H1 (cell line): Measurements from ENCODE around the gene CD58. TPM values are rescaled to one million over a fixed set of nuclear protein-coding genes. Genes with fewer than 3 reads are reported as not detected.

ENCODE experiments used
- BRCA1 ChIP-seq: IDR thresholded peaks from 2 replicates; pipeline ENCODE4 v1.6.1; 2012; ENCODE audit warnings: low read depth, low read length, improper control_type of control experiment
- CHD1 ChIP-seq: IDR thresholded peaks from 2 replicates; pipeline ENCODE4 v1.6.1; 2012; ENCODE audit warnings: low read depth, low read length, improper control_type of control experiment
- CHD7 ChIP-seq: fragments of 300-600 bp; sonication (generic); IDR thresholded peaks from 2 replicates; pipeline ENCODE4 v1.7.1; 2012; ENCODE audit warnings: low read length, moderate library complexity, mild to moderate bottlenecking, inconsistent platforms; ENCODE audit not compliant: insufficient replicate concordance
- KDM4A ChIP-seq: IDR thresholded peaks from one replicate; pipeline ENCODE4 v1.7.1; 2012; ENCODE audit warnings: low read depth, mild to moderate bottlenecking, moderate library complexity, low read length, inconsistent platforms; ENCODE audit not compliant: severe bottlenecking
- NANOG ChIP-seq: IDR thresholded peaks from 2 replicates; pipeline ENCODE4 v1.6.1; 2011; ENCODE audit warnings: low read length, low read depth, mild to moderate bottlenecking, inconsistent platforms; ENCODE audit not compliant: insufficient read depth, poor library complexity, severe bottlenecking
- NRF1 ChIP-seq: IDR thresholded peaks from 2 replicates; pipeline ENCODE4 v1.6.1; 2011; ENCODE audit warnings: mild to moderate bottlenecking, low read depth, low read length, improper control_type of control experiment
- POU5F1 ChIP-seq: IDR thresholded peaks from 2 replicates; pipeline ENCODE4 v1.6.1; 2011; ENCODE audit warnings: low read depth, mild to moderate bottlenecking, low read length, moderate library complexity
- SIN3A ChIP-seq, 2 experiments: IDR thresholded peaks in 1 of 2; conservative IDR thresholded peaks in 1 of 2; 2 replicates each; pipeline ENCODE4 v1.6.1; 2011 to 2012; ENCODE audit warnings: low read length in 2 of 2, improper control_type of control experiment in 1 of 2, low read depth in 1 of 2, mild to moderate bottlenecking in 1 of 2
- TCF12 ChIP-seq: IDR thresholded peaks from 2 replicates; pipeline ENCODE4 v1.6.1; 2011; ENCODE audit warnings: low read depth, mild to moderate bottlenecking, low read length
- YY1 ChIP-seq: IDR thresholded peaks from 2 replicates; pipeline ENCODE4 v1.6.1; 2011; ENCODE audit warnings: low read depth, mild to moderate bottlenecking, low read length
- polyA plus RNA-seq, 7 experiments: library from polyadenylated mRNA; depleted of rRNA in 3 of 7; stranded (reverse) in 5 of 7; unstranded in 2 of 7; fragments of >200 nt in 5 of 7; fragments of 200-250 nt in 2 of 7; gene quantifications; 1 replicate in 5 of 7; 2 replicates in 1 of 7; 4 replicates in 1 of 7; pipeline versions ENCODE4 v1.2.1 to v1.2.3, GENCODE V29; 2011 to 2013; ENCODE audit warnings: missing spikeins in 2 of 7, mixed read lengths in 2 of 7
- total RNA-seq: library from RNA; stranded (reverse); fragmentation: NEBNext Ultra II Directional; extraction: Animal tissue kit (Norgen Biotek cat#: 25700); gene quantifications from 2 replicates; pipeline ENCODE4 v1.2.1, GENCODE V29; 2021

The CD58 gene
- total and polyA plus RNA-seq, 2 of the 8 experiments (the other 6 are each of a cell fraction or from before 2014, with no cell fraction given) = 5.3 to 5.5 TPM

GRCh38 chr1:116504308-116505156 lies 66.3 kb downstream of the CD58 start (continued):
- TF ChIP-seq CHD7 = no peak
- TF ChIP-seq TCF12 = no peak
- TF ChIP-seq BRCA1 = no peak
- TF ChIP-seq KDM4A = no peak
- no peak for TF ChIP-seq YY1
- no peak for TF ChIP-seq SIN3A (conservative IDR thresholded peaks at IDR 0.05 in 1 of 2, IDR thresholded peaks at IDR 0.05 in 1 of 2; ENCODE audit: low read depth in 1 of 2, low read length in 2 of 2)
- TF ChIP-seq CHD1 = no peak
- TF ChIP-seq NANOG = no peak
- TF ChIP-seq NRF1 = no peak
- TF ChIP-seq POU5F1 = no peak
